HG03439 (cell line): ENCODE data around the gene RBM33.

ENCODE experiments used
- ATAC-seq: cut with Tn5 transposase; IDR thresholded peaks from one replicate; pipeline ENCODE4 v1.9.1; 2021; ENCODE audit warnings: mild to moderate bottlenecking, moderate library complexity; ENCODE audit not compliant: unreplicated experiment

The RBM33 gene

GRCh38 chr7:155763691-155764437 is 119.4 kb downstream of the RBM33 start:
- no peak for ATAC-seq

- no peak for ATAC-seq
Observed at GRCh38 chr7:155764438-155764793, 120.0 kb downstream of the RBM33 start.

GRCh38 chr7:155765458-155765857 is 121.0 kb downstream of the RBM33 start:
- ATAC-seq: no peak

GRCh38 chr7:155766386-155766785 is 121.9 kb downstream of the RBM33 start:
- no peak for ATAC-seq

GRCh38 chr7:155766966-155767916 is 122.8 kb downstream of the RBM33 start:
- no peak for ATAC-seq

- no peak for ATAC-seq
Observed at GRCh38 chr7:155769701-155770100, 125.2 kb downstream of the RBM33 start.

GRCh38 chr7:155770241-155770640 is 125.8 kb downstream of the RBM33 start:
- no peak for ATAC-seq

- ATAC-seq: no peak
Observed at GRCh38 chr7:155773531-155773930, 129.1 kb downstream of the RBM33 start.

- no peak for ATAC-seq
Observed at GRCh38 chr7:155774947-155775346, 130.5 kb downstream of the RBM33 start.

GRCh38 chr7:155775691-155776090 is 131.2 kb downstream of the RBM33 start:
- no peak for ATAC-seq

GRCh38 chr7:155776606-155777005 is 132.1 kb downstream of the RBM33 start:
- no peak for ATAC-seq

- no peak for ATAC-seq
Observed at GRCh38 chr7:155778349-155778748, 133.9 kb downstream of the RBM33 start.

- ATAC-seq: no peak
Observed at GRCh38 chr7:155780884-155781283, 136.4 kb downstream of the RBM33 start.

GRCh38 chr7:155781433-155781832 is 137.0 kb downstream of the RBM33 start:
- no peak for ATAC-seq

GRCh38 chr7:155782466-155782865 is 138.0 kb downstream of the RBM33 start:
- no peak for ATAC-seq

GRCh38 chr7:155785536-155785935 is 141.1 kb downstream of the RBM33 start:
- no peak for ATAC-seq

- no peak for ATAC-seq
Observed at GRCh38 chr7:155786491-155786890, 142.0 kb downstream of the RBM33 start.

- no peak for ATAC-seq
Observed at GRCh38 chr7:155787171-155787851, 142.8 kb downstream of the RBM33 start.

- ATAC-seq: no peak
Observed at GRCh38 chr7:155788616-155789000, 144.1 kb downstream of the RBM33 start.

GRCh38 chr7:155789001-155789725 is 144.7 kb downstream of the RBM33 start:
- no peak for ATAC-seq

GRCh38 chr7:155790666-155791065 is 146.2 kb downstream of the RBM33 start:
- ATAC-seq: no peak
